ENCODE results near the gene ARSB.
A peak's percentile ranks its signal among the peaks of the same experiment; 100 is the strongest.

- TF ChIP-seq CTCF (IDR thresholded peaks at IDR 0.05) = peak in 3 of 6 experiments; percentile 9 to 47 (median 20)
- no peak for TF ChIP-seq EP300 (IDR thresholded peaks at IDR 0.05)
- no peak for TF ChIP-seq POLR2A (IDR thresholded peaks at IDR 0.05)
These were observed 98.5 kb downstream of the ARSB start for GRCh38 chr5:78886341-78887230.

Data from upper lobe of left lung (tissue), 4 donors.